22Rv1 (cell line): ENCODE data around the gene SLF1.

ENCODE experiments used
- CTCF ChIP-seq: fragments of 450-650 bp; IDR thresholded peaks from 2 replicates; pipeline ENCODE4 v1.5.1; 2017; ENCODE audit warnings: mild to moderate bottlenecking
- ZFX ChIP-seq: fragments of 450-650 bp; IDR thresholded peaks from 2 replicates; pipeline ENCODE4 v1.6.1; 2017; ENCODE audit warnings: antibody characterized with exemption, borderline replicate concordance

GRCh38 chr5:94698197-94698596 is 79.7 kb downstream of the SLF1 start:
- no peak for TF ChIP-seq CTCF
- TF ChIP-seq ZFX = no peak
